ENCODE results near the gene RNF14. TPM values are rescaled to one million over a fixed set of nuclear protein-coding genes. Genes with fewer than 3 reads are reported as not detected.

The RNF14 gene
- total RNA-seq, 1 donor: 80.3 TPM

DNA sequence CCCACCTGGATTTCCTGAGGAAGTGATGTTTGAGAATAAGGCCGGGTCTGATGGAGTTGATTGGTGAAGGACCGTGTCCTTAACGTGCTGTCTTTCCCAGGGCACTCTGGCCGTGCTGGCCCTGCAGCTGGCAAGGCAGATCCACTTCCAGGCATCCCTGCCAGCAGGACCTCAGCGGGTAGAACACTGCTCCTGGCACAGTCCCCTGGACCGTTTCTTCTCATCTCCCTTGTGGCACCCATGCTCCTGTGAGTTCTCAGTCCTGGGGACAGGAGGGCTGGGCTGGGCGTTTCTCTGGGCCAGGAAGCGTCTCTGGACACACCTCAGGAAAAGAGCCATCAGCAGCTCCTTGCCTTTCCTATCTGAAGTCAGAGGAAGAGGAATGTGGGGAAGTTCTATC is 40.9 kb upstream of the RNF14 start:
- H3K4me3 ChIP-seq (ENCODE audit: low read depth, low read length): no peak overlapping the region
- TF ChIP-seq, protein P1, sequence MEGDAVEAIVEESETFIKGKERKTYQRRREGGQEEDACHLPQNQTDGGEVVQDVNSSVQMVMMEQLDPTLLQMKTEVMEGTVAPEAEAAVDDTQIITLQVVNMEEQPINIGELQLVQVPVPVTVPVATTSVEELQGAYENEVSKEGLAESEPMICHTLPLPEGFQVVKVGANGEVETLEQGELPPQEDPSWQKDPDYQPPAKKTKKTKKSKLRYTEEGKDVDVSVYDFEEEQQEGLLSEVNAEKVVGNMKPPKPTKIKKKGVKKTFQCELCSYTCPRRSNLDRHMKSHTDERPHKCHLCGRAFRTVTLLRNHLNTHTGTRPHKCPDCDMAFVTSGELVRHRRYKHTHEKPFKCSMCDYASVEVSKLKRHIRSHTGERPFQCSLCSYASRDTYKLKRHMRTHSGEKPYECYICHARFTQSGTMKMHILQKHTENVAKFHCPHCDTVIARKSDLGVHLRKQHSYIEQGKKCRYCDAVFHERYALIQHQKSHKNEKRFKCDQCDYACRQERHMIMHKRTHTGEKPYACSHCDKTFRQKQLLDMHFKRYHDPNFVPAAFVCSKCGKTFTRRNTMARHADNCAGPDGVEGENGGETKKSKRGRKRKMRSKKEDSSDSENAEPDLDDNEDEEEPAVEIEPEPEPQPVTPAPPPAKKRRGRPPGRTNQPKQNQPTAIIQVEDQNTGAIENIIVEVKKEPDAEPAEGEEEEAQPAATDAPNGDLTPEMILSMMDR (IDR thresholded peaks at IDR 0.05; ENCODE audit: insufficient read depth, low read length): no peak
- DNase-seq (ENCODE audit: low read depth): no peak

DNA sequence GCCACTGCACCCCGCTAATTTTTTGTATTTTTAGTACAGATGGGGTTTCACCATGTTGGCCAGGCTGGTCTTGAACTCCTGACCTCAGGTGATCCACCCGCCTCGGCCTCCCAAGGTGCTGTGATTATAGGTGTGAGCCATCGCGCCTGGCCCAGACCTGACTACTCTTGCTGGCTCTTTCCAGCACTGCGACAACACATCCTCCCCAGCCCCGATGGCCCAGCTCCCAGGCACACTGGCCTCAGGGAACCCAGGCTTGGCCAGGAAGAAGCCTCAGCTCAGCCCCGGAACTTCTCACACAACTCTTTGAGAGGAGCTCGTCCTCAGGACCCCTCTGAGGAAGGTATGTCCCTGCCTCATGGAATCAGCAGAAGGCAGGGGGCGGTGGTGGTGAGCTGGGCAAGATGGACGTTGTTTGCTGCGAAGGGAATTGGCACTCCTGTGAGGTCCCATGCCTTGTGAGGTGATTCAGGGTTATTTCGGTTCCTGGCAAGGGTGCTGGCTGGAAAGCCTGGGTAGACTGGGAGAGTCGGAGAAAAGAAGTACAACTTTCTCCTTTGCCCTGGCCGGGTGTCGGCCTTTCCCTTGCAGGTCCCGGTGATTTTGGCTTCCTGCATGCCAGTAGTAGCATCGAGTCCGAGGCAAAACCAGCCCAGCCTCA is 39.4 kb upstream of the RNF14 start:
- no peak overlapping the region for H3K4me3 ChIP-seq (ENCODE audit: low read depth, low read length)
- DNase-seq (ENCODE audit: low read depth): no peak
- TF ChIP-seq, protein P1 (IDR thresholded peaks at IDR 0.05; ENCODE audit: insufficient read depth, low read length): no peak

DNA sequence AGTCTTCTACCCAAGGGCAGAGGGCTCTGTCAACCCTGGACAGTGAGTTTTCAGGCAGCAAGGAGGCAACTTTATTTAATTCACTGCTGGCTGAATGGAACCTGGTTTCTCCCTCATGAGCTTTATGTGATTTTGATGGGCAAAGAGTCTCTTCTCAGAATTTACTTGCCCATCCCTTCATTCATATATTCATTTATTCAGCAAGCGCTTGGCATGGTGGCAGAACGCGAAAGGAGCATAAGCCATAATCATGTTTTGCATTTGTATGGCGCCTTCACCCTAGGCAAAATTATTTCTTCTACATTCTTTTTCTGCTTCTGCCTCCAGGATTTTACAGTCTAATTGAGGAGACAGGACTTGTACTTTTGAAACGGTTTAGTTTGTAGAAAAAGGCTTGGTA is 37.2 kb upstream of the RNF14 start:
- DNase-seq (ENCODE audit: low read depth): no peak
- TF ChIP-seq, protein P1 (IDR thresholded peaks at IDR 0.05; ENCODE audit: insufficient read depth, low read length): no peak
- H3K4me3 ChIP-seq (ENCODE audit: low read depth, low read length): no peak overlapping the region

DNA sequence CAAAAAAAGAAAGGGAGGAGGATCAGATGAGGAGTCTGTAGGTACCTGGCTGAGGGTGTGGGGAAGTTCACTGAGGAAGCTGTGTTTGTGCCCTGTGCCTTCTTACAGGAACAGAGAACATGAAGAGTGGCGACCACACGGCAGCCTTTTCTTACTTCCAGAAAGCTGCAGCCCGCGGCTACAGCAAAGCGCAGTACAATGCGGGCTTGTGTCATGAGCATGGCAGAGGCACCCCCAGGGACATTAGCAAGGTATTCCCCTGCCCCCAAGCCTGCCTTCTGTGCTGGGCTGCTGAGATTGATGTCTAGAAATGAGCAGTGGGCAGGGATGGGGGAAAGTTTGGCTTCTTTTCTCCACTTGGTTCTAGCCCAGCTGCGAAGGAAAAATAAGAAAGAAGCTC is 35.8 kb upstream of the RNF14 start:
- H3K4me3 ChIP-seq (ENCODE audit: low read depth, low read length): no peak overlapping the region
- TF ChIP-seq, protein P1 (IDR thresholded peaks at IDR 0.05; ENCODE audit: insufficient read depth, low read length): no peak
- DNase-seq (ENCODE audit: low read depth): no peak

DNA sequence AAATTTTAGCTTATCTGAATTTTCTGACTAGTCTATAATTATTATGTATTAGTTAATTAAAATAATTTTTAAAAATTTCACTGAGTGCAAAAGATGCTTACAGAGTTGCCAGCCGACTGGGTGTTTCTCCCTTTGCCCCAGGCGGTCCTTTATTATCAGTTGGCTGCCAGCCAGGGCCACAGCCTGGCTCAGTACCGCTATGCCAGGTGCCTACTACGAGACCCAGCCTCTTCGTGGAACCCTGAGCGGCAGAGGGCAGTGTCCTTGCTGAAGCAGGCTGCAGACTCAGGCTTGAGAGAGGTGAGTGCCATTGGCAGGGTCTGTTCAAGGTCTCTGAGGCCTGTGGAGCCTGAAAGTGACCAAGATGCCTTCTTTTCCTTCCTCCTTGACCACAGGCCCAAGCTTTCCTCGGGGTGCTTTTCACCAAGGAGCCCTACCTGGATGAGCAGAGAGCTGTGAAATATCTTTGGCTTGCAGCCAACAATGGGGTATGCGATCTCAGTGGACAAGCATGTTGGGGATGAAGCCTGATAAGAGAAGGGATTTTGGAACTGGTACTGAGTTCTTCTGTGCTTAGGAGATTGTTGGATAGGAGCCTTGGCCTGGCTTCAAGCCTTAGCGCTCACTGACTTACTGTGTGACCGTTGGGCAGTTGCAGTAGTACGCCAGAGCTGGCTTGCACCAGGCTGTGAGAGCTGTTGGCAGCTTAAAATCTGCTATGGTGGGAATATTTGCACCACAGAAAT is 34.6 kb upstream of the RNF14 start:
- H3K4me3 ChIP-seq (ENCODE audit: low read depth, low read length): no peak overlapping the region
- TF ChIP-seq, protein P1 (IDR thresholded peaks at IDR 0.05; ENCODE audit: insufficient read depth, low read length): no peak
- peak; percentile 80 for DNase-seq (ENCODE audit: low read depth)

DNA sequence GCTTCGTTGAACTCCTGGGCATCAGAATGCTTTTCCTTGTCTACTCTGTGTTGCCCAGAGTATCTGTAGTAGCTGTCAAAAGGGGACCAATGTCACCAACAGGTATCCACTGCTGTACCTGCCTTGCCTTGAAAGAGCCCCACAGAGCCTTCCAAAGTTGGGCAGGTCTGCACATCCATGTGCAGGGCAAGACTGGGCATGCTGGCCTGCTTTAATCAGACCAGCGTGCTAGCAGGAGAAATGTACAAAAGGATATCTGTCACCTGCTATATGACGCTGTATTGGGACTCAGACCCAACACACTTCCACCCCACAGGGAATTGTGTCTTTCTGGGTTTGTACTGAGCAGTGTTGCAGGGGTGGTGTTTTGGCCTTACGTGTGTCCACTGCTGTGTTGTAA is 33.4 kb upstream of the RNF14 start:
- TF ChIP-seq, protein P1 (IDR thresholded peaks at IDR 0.05; ENCODE audit: insufficient read depth, low read length): no peak
- no peak for DNase-seq (ENCODE audit: low read depth)

More for the DNA sequence above, 33.4 kb upstream of the RNF14 start:
- H3K4me3 ChIP-seq (ENCODE audit: low read depth, low read length): no peak overlapping the region

All from fibroblast of the aortic adventitia (primary cell).